ENCODE measurements around the gene ASPN.

The ASPN gene

DNA sequence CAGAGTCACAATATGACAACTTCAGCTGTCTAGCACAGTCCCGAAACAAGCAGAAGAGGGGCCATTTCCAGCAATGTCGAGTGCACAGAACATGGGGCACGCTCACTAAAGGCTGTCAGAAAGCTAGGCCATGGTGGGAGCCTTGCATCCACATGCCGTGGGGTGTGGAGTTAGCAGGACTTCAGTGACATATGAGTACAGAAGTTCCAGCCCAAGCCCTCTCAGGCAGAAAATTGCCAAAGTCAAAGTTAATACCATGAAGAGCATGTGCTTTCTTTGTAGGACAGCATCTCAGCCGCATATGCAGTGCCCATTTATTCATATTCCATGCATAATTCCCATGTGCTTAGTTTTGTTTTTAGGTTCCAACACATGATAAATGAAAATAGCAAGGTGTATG is 26.7 kb upstream of the ASPN start:
- H3K27me3 ChIP-seq (ENCODE audit: insufficient read depth, low read depth) = no peaks in the 10 kb centered on the region
- no peaks in the 10 kb centered on the region for H3K36me3 ChIP-seq (ENCODE audit: insufficient read depth)
- H2AFZ ChIP-seq (ENCODE audit: low read depth) = no peak overlapping the region
- TF ChIP-seq, protein P1, sequence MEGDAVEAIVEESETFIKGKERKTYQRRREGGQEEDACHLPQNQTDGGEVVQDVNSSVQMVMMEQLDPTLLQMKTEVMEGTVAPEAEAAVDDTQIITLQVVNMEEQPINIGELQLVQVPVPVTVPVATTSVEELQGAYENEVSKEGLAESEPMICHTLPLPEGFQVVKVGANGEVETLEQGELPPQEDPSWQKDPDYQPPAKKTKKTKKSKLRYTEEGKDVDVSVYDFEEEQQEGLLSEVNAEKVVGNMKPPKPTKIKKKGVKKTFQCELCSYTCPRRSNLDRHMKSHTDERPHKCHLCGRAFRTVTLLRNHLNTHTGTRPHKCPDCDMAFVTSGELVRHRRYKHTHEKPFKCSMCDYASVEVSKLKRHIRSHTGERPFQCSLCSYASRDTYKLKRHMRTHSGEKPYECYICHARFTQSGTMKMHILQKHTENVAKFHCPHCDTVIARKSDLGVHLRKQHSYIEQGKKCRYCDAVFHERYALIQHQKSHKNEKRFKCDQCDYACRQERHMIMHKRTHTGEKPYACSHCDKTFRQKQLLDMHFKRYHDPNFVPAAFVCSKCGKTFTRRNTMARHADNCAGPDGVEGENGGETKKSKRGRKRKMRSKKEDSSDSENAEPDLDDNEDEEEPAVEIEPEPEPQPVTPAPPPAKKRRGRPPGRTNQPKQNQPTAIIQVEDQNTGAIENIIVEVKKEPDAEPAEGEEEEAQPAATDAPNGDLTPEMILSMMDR (conservative IDR thresholded peaks at IDR 0.05; ENCODE audit: low read depth, low read length) = no peak
- no peak overlapping the region for H3K4me2 ChIP-seq
- no peak overlapping the region for H3K4me3 ChIP-seq (IDR thresholded peaks at IDR 0.05; ENCODE audit: insufficient read depth, low read depth, low read length)
- no peak overlapping the region for H3K9ac ChIP-seq
- H3K27ac ChIP-seq = no peak overlapping the region
- peaks cover 6% of the 10 kb centered on the region for H3K4me1 ChIP-seq (ENCODE audit: low read depth, poor library complexity, severe bottlenecking)
- no peaks in the 10 kb centered on the region for H3K79me2 ChIP-seq (ENCODE audit: insufficient read depth, low read depth)
- H4K20me1 ChIP-seq (ENCODE audit: insufficient read depth) = no peaks in the 10 kb centered on the region

DNA sequence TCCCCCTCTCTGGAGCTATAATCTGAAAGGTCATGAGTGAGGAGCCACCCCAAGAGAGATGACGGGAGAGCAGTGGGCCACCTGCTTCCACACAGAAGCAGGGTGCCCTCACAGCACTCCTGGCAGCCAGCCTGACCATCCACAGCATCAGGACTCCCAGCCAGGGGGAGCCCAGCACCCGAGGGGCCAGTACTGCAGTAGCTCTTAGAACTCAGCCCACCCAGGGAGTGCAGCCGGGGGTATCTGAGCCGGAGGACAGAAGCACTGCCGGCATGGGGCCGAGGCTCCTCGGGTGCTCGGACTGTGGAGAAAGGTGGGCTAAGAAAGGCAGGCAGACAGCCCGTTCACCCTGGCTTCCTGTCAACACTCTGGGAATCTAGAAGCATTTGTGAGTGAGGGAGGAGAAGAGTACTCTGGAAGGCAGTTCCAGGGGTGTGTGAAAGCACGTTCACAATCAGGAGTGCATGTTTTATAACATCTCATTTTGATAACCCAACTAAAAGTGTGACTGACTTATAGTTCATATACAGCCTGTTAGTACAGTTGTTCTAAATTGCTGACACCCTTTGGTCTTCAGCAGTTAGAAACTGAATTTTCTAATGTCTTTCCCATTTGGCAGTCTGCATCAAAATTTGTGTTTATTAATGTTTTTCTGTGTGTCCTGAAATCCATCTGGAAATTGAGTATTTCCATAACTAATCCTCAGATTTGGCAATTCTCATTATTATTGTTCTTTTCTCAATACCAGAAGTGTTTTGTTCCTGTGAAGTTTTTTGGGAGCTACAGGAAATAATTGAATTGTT is 25.9 kb upstream of the ASPN start:
- Histone ChIP-seq H3K4me2 (no peak overlapping the region), H3K27ac (no peak overlapping the region), H4K20me1 (ENCODE audit: insufficient read depth) (no peaks in the 10 kb centered on the region), H3K27me3 (ENCODE audit: insufficient read depth, low read depth) (no peaks in the 10 kb centered on the region), H3K9ac (no peak overlapping the region), H3K4me3 (IDR thresholded peaks at IDR 0.05; ENCODE audit: insufficient read depth, low read depth, low read length) (no peak overlapping the region), H2AFZ (ENCODE audit: low read depth) (no peak overlapping the region), H3K4me1 (ENCODE audit: low read depth, poor library complexity, severe bottlenecking) (peaks cover 6% of the 10 kb centered on the region), H3K36me3 (ENCODE audit: insufficient read depth) (no peaks in the 10 kb centered on the region), H3K79me2 (ENCODE audit: insufficient read depth, low read depth) (no peaks in the 10 kb centered on the region)
- TF ChIP-seq, protein P1 (conservative IDR thresholded peaks at IDR 0.05; ENCODE audit: low read depth, low read length) = no peak

DNA sequence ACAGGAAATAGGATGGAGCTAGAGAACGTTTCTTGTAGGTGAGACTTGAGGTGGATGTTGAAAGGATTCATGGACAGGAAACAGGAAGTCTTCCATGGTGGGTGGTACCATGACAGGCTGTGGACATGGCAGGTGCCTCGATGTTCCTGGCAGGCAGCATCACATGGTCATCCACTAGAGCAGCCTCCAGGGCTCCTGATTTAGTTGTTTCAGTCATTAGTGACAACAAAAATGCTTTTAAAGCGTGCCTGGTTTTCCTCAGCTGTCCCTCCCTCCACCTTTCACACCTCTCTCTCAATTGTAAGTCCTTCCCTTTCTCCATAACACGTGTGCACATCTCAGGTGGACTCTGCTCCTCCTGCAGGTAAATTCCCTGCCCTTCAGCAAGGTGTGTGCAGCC is 25.2 kb upstream of the ASPN start:
- Histone ChIP-seq H2AFZ (ENCODE audit: low read depth) (no peak overlapping the region), H3K27ac (no peak overlapping the region), H3K36me3 (ENCODE audit: insufficient read depth) (no peaks in the 10 kb centered on the region)

GRCh38 chr9:92507005-92507404 is 24.7 kb upstream of the ASPN start:
- no peaks in the 10 kb centered on the region for H3K27me3 ChIP-seq (ENCODE audit: insufficient read depth, low read depth)
- H4K20me1 ChIP-seq (ENCODE audit: insufficient read depth) = no peaks in the 10 kb centered on the region
- H3K4me2 ChIP-seq = no peak overlapping the region
- TF ChIP-seq, protein P1 (conservative IDR thresholded peaks at IDR 0.05; ENCODE audit: low read depth, low read length) = no peak
- H3K27ac ChIP-seq = no peak overlapping the region
- no peak overlapping the region for H2AFZ ChIP-seq (ENCODE audit: low read depth)
- H3K4me3 ChIP-seq (IDR thresholded peaks at IDR 0.05; ENCODE audit: insufficient read depth, low read depth, low read length) = no peak overlapping the region
- H3K4me1 ChIP-seq (ENCODE audit: low read depth, poor library complexity, severe bottlenecking) = no peaks in the 10 kb centered on the region
- no peak overlapping the region for H3K9ac ChIP-seq
- H3K79me2 ChIP-seq (ENCODE audit: insufficient read depth, low read depth) = no peaks in the 10 kb centered on the region
- H3K36me3 ChIP-seq (ENCODE audit: insufficient read depth) = no peaks in the 10 kb centered on the region

More for the DNA sequence above, 25.2 kb upstream of the ASPN start:
- Histone ChIP-seq H3K4me2 (no peak overlapping the region), H4K20me1 (ENCODE audit: insufficient read depth) (no peaks in the 10 kb centered on the region), H3K4me1 (ENCODE audit: low read depth, poor library complexity, severe bottlenecking) (peaks cover 3% of the 10 kb centered on the region), H3K79me2 (ENCODE audit: insufficient read depth, low read depth) (no peaks in the 10 kb centered on the region), H3K27me3 (ENCODE audit: insufficient read depth, low read depth) (no peaks in the 10 kb centered on the region), H3K9ac (no peak overlapping the region), H3K4me3 (IDR thresholded peaks at IDR 0.05; ENCODE audit: insufficient read depth, low read depth, low read length) (no peak overlapping the region)
- TF ChIP-seq, protein P1 (conservative IDR thresholded peaks at IDR 0.05; ENCODE audit: low read depth, low read length) = no peak
